ENCODE data around the gene ATXN1. TPM values are rescaled to one million over a fixed set of nuclear protein-coding genes. Genes with fewer than 3 reads are reported as not detected.

Gene ATXN1
- polyA plus RNA-seq, 1 of the 3 experiments (the other 2 are of a cell fraction) = 7.9 TPM

DNA sequence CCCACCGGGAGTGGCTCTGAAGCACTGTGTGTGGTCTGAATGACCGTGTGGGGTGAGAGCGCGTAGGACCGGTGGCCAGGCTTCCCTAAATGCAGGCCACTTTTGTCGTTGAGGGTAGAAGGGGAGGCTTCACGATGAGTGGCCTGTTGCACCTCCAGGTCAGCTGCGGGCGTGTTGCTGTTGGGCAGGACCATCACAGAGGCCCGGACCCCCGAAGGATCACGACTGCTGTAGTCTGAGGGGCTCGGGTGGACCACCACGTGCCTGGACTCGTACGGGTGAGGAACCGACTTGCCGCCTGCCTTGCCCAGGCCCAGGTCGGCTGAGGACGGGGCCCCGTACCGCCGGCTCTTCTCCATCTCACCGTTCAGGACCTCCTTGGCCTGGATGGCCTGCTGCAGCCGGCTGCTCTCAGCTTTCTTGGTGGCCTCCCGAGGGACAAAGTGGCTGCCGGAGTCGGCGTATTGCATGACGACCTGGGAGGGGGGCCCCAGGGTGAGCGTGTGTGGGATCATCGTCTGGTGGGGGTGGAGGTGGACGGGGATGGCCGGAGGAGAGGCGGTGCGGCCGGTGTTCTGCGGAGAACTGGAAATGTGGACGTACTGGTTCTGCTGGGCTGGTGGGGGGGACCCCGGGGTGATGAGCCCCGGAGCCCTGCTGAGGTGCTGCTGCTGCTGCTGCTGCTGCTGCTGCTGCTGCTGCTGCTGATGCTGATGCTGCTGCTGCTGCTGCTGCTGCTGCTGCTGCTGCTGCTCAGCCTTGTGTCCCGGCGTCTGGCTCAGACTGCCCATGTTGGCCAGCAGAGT is 434.1 kb downstream of the ATXN1 start:
- TF ChIP-seq, protein P1, sequence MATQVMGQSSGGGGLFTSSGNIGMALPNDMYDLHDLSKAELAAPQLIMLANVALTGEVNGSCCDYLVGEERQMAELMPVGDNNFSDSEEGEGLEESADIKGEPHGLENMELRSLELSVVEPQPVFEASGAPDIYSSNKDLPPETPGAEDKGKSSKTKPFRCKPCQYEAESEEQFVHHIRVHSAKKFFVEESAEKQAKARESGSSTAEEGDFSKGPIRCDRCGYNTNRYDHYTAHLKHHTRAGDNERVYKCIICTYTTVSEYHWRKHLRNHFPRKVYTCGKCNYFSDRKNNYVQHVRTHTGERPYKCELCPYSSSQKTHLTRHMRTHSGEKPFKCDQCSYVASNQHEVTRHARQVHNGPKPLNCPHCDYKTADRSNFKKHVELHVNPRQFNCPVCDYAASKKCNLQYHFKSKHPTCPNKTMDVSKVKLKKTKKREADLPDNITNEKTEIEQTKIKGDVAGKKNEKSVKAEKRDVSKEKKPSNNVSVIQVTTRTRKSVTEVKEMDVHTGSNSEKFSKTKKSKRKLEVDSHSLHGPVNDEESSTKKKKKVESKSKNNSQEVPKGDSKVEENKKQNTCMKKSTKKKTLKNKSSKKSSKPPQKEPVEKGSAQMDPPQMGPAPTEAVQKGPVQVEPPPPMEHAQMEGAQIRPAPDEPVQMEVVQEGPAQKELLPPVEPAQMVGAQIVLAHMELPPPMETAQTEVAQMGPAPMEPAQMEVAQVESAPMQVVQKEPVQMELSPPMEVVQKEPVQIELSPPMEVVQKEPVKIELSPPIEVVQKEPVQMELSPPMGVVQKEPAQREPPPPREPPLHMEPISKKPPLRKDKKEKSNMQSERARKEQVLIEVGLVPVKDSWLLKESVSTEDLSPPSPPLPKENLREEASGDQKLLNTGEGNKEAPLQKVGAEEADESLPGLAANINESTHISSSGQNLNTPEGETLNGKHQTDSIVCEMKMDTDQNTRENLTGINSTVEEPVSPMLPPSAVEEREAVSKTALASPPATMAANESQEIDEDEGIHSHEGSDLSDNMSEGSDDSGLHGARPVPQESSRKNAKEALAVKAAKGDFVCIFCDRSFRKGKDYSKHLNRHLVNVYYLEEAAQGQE (IDR thresholded peaks at IDR 0.05; ENCODE audit: low read depth, low read length) = no peak
- TF ChIP-seq, protein P2, sequence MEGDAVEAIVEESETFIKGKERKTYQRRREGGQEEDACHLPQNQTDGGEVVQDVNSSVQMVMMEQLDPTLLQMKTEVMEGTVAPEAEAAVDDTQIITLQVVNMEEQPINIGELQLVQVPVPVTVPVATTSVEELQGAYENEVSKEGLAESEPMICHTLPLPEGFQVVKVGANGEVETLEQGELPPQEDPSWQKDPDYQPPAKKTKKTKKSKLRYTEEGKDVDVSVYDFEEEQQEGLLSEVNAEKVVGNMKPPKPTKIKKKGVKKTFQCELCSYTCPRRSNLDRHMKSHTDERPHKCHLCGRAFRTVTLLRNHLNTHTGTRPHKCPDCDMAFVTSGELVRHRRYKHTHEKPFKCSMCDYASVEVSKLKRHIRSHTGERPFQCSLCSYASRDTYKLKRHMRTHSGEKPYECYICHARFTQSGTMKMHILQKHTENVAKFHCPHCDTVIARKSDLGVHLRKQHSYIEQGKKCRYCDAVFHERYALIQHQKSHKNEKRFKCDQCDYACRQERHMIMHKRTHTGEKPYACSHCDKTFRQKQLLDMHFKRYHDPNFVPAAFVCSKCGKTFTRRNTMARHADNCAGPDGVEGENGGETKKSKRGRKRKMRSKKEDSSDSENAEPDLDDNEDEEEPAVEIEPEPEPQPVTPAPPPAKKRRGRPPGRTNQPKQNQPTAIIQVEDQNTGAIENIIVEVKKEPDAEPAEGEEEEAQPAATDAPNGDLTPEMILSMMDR (IDR thresholded peaks at IDR 0.05) = no peak
- no peak for TF ChIP-seq FOXM1 (IDR thresholded peaks at IDR 0.05; ENCODE audit: low read depth)
- TF ChIP-seq FOXJ3 (CRISPR knock-in tag; IDR thresholded peaks at IDR 0.05) = no peak
- no peak for TF ChIP-seq GABPA (IDR thresholded peaks at IDR 0.05; ENCODE audit: low read depth)
- TF ChIP-seq, protein P3, sequence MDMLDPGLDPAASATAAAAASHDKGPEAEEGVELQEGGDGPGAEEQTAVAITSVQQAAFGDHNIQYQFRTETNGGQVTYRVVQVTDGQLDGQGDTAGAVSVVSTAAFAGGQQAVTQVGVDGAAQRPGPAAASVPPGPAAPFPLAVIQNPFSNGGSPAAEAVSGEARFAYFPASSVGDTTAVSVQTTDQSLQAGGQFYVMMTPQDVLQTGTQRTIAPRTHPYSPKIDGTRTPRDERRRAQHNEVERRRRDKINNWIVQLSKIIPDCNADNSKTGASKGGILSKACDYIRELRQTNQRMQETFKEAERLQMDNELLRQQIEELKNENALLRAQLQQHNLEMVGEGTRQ (IDR thresholded peaks at IDR 0.05; ENCODE audit: borderline replicate concordance, low read depth, low read length) = no peak
- TF ChIP-seq, protein P4, sequence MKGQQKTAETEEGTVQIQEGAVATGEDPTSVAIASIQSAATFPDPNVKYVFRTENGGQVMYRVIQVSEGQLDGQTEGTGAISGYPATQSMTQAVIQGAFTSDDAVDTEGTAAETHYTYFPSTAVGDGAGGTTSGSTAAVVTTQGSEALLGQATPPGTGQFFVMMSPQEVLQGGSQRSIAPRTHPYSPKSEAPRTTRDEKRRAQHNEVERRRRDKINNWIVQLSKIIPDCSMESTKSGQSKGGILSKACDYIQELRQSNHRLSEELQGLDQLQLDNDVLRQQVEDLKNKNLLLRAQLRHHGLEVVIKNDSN (IDR thresholded peaks at IDR 0.05; ENCODE audit: borderline replicate concordance, low read depth) = no peak
- no peak for TF ChIP-seq EP300 (IDR thresholded peaks at IDR 0.05; ENCODE audit: borderline replicate concordance in 1 of 2, low read depth in 1 of 2, low read length in 1 of 2)
- no peak for TF ChIP-seq SIN3A (IDR thresholded peaks at IDR 0.05; ENCODE audit: borderline replicate concordance, low read depth, low read length)
- no peak for TF ChIP-seq GATA2 (CRISPR knock-in tag; IDR thresholded peaks at IDR 0.05)
- no peak for TF ChIP-seq FOSL2 (IDR thresholded peaks at IDR 0.05; ENCODE audit: borderline replicate concordance, low read depth)
- TF ChIP-seq NFIC (IDR thresholded peaks at IDR 0.05; ENCODE audit: borderline replicate concordance) = no peak
- TF ChIP-seq MEF2A (IDR thresholded peaks at IDR 0.05; ENCODE audit: borderline replicate concordance, low read depth) = no peak
- TF ChIP-seq TAF1 (IDR thresholded peaks at IDR 0.05; ENCODE audit: borderline replicate concordance, low read depth, low read length) = no peak
- H3K4me3 ChIP-seq (ENCODE audit: low read depth in 2 of 2, low read length in 1 of 2) = no peak overlapping the region
- no peak overlapping the region for H3K4me2 ChIP-seq
- no peak for DNase-seq
- H3K9me2 ChIP-seq = no peaks in the 10 kb centered on the region
- peaks cover 4% of the 10 kb centered on the region for H3K79me2 ChIP-seq (ENCODE audit: insufficient read depth)
- ChIA-PET CTCF (interaction anchor here (0.6 to 10.8 kb wide), 2 partner anchors 41 to 79 kb away, joined by 3 to 289 read pairs; no protein-coding TSS in a partner anchor), POLR2A (no interaction called here)
- peaks cover 2% of the 10 kb centered on the region for H3F3A ChIP-seq (replicated peaks; ENCODE audit: insufficient read depth)
- no peaks in the 10 kb centered on the region for H3K9me3 ChIP-seq
- H3K36me3 ChIP-seq (replicated peaks in 1 of 2; ENCODE audit: control insufficient read depth in 1 of 2, insufficient read depth in 2 of 2, low read length in 1 of 2) = peaks cover 8 to 11% of the 10 kb centered on the region in 2 experiments
- no peak overlapping the region for H2AFZ ChIP-seq (ENCODE audit: low read depth)
- WGBS (ENCODE audit: low lambda C conversion rate) = 96% methylated on average over 27 of the region's 43 CpGs
- peaks cover 8 to 28% of the 10 kb centered on the region in 2 experiments; a peak in 3 of 4 replicates for H3K4me1 ChIP-seq (ENCODE audit: control insufficient read depth in 1 of 2, insufficient read depth in 2 of 2, low read depth in 1 of 2, low read length in 1 of 2)
- H4K20me1 ChIP-seq (ENCODE audit: insufficient read depth) = 0 out of 2 replicates have a peak, but pooled peaks cover 8% of the 10 kb centered on the region
- H3K9ac ChIP-seq = no peak overlapping the region
- no peak overlapping the region for H3K27ac ChIP-seq (ENCODE audit: low read depth in 2 of 2, low read length in 1 of 2)
- H3K27me3 ChIP-seq (ENCODE audit: insufficient read depth) = no peaks in the 10 kb centered on the region

All from SK-N-SH (cell line).